Smooth muscle cell (in vitro differentiated cells): Measurements from ENCODE around the gene COPS6. TPM values are rescaled to one million over a fixed set of nuclear protein-coding genes. Genes with fewer than 3 reads are reported as not detected.

ENCODE experiments used
- DNase-seq: peaks from one replicate; lab custom pipeline; 2025; ENCODE audit not compliant: unreplicated experiment; lab: John Stamatoyannopoulos, UW
- H2AFZ ChIP-seq: fragments of 200-600 bp; sonication (generic); 2 replicates; pipeline ENCODE4 v1.6.0; 2016; ENCODE audit warnings: antibody characterized with exemption, low read depth, mild to moderate bottlenecking
- H3F3A ChIP-seq: fragments of 200-600 bp; sonication (generic); 2 replicates; pipeline ENCODE4 v1.6.0; 2017; ENCODE audit warnings: antibody characterized with exemption, low read depth
- H3K27ac ChIP-seq: fragments of 200-600 bp; sonication (generic); 2 replicates; pipeline ENCODE4 v1.5.1; 2016; ENCODE audit warnings: low read depth, mild to moderate bottlenecking
- H3K27me3 ChIP-seq: fragments of 200-600 bp; sonication (generic); 2 replicates; pipeline ENCODE4 v1.6.1; 2016; ENCODE audit warnings: low read depth, mild to moderate bottlenecking
- H3K36me3 ChIP-seq: fragments of 200-600 bp; sonication (generic); 2 replicates; pipeline ENCODE4 v1.5.1; 2016; ENCODE audit warnings: low read depth
- H3K4me1 ChIP-seq: fragments of 200-600 bp; sonication (generic); 2 replicates; pipeline ENCODE4 v1.5.1; 2016; ENCODE audit warnings: low read depth
- H3K4me2 ChIP-seq: fragments of 200-600 bp; sonication (generic); 2 replicates; pipeline ENCODE4 v1.6.0; 2016; ENCODE audit warnings: mild to moderate bottlenecking
- H3K4me3 ChIP-seq: fragments of 200-600 bp; sonication (generic); 2 replicates; pipeline ENCODE4 v1.5.1; 2016; ENCODE audit warnings: mild to moderate bottlenecking
- H3K79me2 ChIP-seq: fragments of 200-600 bp; sonication (generic); 2 replicates; pipeline ENCODE4 v1.6.0; 2016; ENCODE audit warnings: low read depth, mild to moderate bottlenecking
- H3K9ac ChIP-seq: fragments of 200-600 bp; sonication (generic); 2 replicates; pipeline ENCODE4 v1.6.0; 2016; ENCODE audit warnings: low read depth
- H3K9me3 ChIP-seq: fragments of 200-600 bp; sonication (generic); replicated peaks from 2 replicates; pipeline ENCODE4 v1.5.1; 2016; ENCODE audit warnings: low read depth
- H4K20me1 ChIP-seq: fragments of 200-600 bp; sonication (generic); 2 replicates; pipeline ENCODE4 v1.6.0; 2016; ENCODE audit warnings: low read depth
- WGBS: methylation state at CpG from one replicate; pipeline ENCODE4 v1.1.7; 2016; ENCODE audit warnings: low lambda C conversion rate; 5-methylcytosine and 5-hydroxymethylcytosine counted together
- polyA plus RNA-seq: library from polyadenylated mRNA; unstranded; fragments of >200 nt; fragmentation: Nextera tagmentation; extraction: Ambion mirVana; gene quantifications from 2 replicates; pipeline ENCODE4 v1.2.1, GENCODE V29; 2016
- total RNA-seq: library from RNA; depleted of rRNA; stranded (reverse); fragments of >200 nt; gene quantifications from 2 replicates; pipeline ENCODE4 v1.2.3, GENCODE V29; 2014
- TF ChIP-seq, protein P1 (sequence below): fragments of 200-600 bp; sonication (generic); IDR thresholded peaks from 2 replicates; pipeline ENCODE4 v1.5.1; 2017; ENCODE audit warnings: borderline replicate concordance, mild to moderate bottlenecking, antibody characterized with exemption; ENCODE audit not compliant: insufficient read depth, poor library complexity, severe bottlenecking

The COPS6 gene
- total and polyA plus RNA-seq, 2 experiments from 2014 or later: 107 to 259 TPM

DNA sequence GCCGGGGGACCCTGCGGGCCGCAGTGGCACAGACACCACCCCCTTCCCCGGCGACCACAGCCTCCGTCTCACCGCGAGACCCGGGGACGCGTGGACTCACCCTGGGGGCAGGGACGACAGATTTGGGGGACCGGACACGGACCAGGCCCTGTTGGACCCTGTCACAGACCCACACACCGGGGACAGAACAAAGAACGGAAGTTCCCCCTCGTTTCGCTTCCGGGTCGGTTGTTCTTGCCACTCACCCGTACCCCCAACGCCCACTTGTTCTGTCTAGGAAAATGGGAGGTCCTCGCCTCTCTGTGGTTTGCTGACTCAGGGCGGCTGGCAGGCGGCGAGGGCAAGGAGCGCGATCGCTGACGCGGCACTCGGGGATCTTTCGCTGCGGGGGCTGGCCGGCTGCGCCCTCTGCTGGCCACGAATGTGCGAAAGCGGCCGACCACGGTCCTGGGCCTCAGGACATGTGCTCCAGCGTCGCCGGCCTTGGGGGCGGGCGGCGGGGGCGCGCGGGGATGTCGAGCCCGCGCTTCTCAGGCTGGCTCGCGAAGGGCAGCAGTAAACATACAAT lies 7.2 kb upstream of the COPS6 start, which contains the start of gene ZNF3:
ZNF3 (minus strand) TSS at position 189 of the 568 bp plus-strand sequence. CDS start 4,366 bp downstream, outside the sequence.
- Histone ChIP-seq H2AFZ (no peak within 1 kb of the TSS), H3K79me2 (peaks cover 49% of the 10 kb centered on the region)
- WGBS: 2% methylated on average over 47 of the region's 55 CpGs

DNA sequence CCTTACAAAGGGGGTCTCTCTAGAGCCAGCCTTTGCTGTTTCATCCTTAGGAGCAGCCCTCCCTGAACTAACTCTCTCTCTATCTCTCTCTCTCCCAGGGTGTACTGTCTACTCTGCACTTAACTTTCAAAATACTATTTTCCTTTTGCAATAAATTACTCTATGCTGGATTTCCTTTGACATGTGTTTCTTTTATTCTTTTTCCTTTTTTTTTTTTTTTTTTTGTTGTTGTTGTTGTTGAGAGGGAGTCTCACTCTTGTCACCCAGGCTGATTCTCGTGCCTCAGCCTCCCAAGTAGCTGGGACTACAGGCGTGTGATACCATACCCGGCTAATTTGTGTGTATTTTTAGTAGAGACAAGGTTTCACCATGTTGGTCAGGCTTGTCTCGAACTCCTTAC lies 5.8 kb upstream of the COPS6 start:
- TF ChIP-seq, protein P1, sequence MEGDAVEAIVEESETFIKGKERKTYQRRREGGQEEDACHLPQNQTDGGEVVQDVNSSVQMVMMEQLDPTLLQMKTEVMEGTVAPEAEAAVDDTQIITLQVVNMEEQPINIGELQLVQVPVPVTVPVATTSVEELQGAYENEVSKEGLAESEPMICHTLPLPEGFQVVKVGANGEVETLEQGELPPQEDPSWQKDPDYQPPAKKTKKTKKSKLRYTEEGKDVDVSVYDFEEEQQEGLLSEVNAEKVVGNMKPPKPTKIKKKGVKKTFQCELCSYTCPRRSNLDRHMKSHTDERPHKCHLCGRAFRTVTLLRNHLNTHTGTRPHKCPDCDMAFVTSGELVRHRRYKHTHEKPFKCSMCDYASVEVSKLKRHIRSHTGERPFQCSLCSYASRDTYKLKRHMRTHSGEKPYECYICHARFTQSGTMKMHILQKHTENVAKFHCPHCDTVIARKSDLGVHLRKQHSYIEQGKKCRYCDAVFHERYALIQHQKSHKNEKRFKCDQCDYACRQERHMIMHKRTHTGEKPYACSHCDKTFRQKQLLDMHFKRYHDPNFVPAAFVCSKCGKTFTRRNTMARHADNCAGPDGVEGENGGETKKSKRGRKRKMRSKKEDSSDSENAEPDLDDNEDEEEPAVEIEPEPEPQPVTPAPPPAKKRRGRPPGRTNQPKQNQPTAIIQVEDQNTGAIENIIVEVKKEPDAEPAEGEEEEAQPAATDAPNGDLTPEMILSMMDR: no peak
- Histone ChIP-seq H4K20me1 (peaks cover 20% of the 10 kb centered on the region), H3K36me3 (no peaks in the 10 kb centered on the region), H3K9me3 (no peaks in the 10 kb centered on the region), H3K4me1 (peaks cover 12% of the 10 kb centered on the region), H2AFZ (no peak overlapping the region), H3K4me2 (no peak overlapping the region), H3K79me2 (peaks cover 35% of the 10 kb centered on the region), H3K9ac (no peak overlapping the region), H3K4me3 (no peak overlapping the region), H3K27ac (peak overlapping the region; percentile 50), H3F3A (peaks cover 25% of the 10 kb centered on the region), H3K27me3 (no peaks in the 10 kb centered on the region)
- WGBS: 89% methylated on average over 4 of the region's 4 CpGs
- no peak for DNase-seq

More for the DNA sequence above, 7.2 kb upstream of the COPS6 start, which contains the start of gene ZNF3:
- Histone ChIP-seq H3K27ac (peak within 1 kb of the TSS; percentile 93), H3F3A (peaks cover 15% of the 10 kb centered on the region), H3K4me2 (peak within 1 kb of the TSS; percentile 100), H3K4me3 (peak within 1 kb of the TSS; percentile 87), H3K36me3 (peaks cover 7% of the 10 kb centered on the region), H3K9me3 (no peaks in the 10 kb centered on the region), H4K20me1 (peaks cover 27% of the 10 kb centered on the region), H3K4me1 (peaks cover 12% of the 10 kb centered on the region), H3K9ac (peak within 1 kb of the TSS; percentile 97), H3K27me3 (no peaks in the 10 kb centered on the region)
- DNase-seq: peak; percentile 92
- TF ChIP-seq, protein P1: peak; percentile 93

DNA sequence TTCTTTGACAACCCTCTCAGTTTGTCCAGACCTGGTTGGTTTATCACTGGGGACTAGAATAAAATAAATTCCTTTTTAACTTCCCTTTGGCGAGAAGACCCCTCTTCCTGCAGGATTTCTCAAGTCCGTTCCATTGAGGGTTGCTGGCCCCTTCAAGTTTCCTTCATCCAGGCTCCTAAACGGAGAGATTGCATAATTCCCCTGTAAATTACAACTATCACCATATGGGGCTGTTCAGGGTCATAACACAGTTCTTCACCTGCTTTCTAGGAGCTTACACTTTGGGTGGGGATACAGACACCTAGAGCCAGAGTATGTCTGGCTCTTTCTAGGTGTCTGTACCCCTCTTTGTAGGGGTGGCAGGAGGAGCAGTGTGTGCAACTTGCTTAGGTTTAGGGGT lies 3.3 kb upstream of the COPS6 start:
- Histone ChIP-seq H3K27ac (no peak overlapping the region), H3K27me3 (no peaks in the 10 kb centered on the region), H3K79me2 (peaks cover 13% of the 10 kb centered on the region), H3F3A (peaks cover 47% of the 10 kb centered on the region), H3K4me3 (no peak overlapping the region), H3K9me3 (no peaks in the 10 kb centered on the region), H3K36me3 (no peaks in the 10 kb centered on the region), H3K4me1 (peaks cover 11% of the 10 kb centered on the region), H3K4me2 (no peak overlapping the region), H4K20me1 (no peaks in the 10 kb centered on the region), H3K9ac (no peak overlapping the region), H2AFZ (no peak overlapping the region)
- WGBS: 38% methylated on average over 3 of the region's 3 CpGs
- DNase-seq: no peak
- TF ChIP-seq, protein P1: no peak

DNA sequence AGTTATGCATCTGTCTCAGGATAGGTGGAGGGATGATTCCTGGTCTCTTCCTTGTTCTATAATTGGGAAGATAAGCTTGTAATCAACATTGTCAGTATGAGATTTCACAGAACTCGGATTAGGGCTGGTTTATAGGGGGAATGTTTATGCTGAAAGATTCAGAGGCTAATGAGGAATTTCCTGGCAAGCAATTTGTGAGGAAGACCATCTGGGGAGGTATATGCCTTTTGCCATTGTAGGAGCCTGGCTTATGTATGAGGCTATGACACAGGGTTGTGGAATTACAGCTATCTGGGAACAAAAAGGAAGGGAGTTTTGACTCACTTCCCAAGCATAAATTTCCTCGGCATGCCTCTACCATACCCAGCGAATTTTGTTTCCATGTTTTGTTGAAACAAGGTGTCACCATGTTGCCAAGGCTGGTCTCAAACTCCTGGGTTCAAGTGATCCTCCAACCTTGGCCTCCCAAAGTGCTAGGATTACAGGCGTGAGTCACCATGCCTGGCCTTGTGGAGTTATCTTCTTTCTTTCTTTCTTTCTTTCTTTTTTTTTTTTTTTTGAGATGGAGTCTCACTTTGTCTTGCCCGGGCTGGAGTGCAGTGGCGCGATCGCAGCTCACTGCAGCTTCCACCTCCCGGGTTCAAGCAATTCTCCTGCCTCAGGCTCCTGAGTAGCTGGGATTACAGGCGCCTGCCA lies 1.6 kb upstream of the COPS6 start:
- 31% methylated on average over 9 of the region's 10 CpGs for WGBS
- Histone ChIP-seq H3F3A (peaks cover 58% of the 10 kb centered on the region), H3K9me3 (no peaks in the 10 kb centered on the region), H3K4me1 (peaks cover 9% of the 10 kb centered on the region), H3K27ac (peak overlapping the region; percentile 91), H3K79me2 (peaks cover 3% of the 10 kb centered on the region), H2AFZ (no peak overlapping the region), H3K9ac (peak overlapping the region; percentile 65), H3K27me3 (no peaks in the 10 kb centered on the region), H3K4me3 (no peak overlapping the region), H3K36me3 (no peaks in the 10 kb centered on the region), H3K4me2 (peak overlapping the region; percentile 88), H4K20me1 (no peaks in the 10 kb centered on the region)
- no peak for DNase-seq
- TF ChIP-seq, protein P1: no peak
